ENCODE results near the gene ARID1B. TPM values are rescaled to one million over a fixed set of nuclear protein-coding genes. Genes with fewer than 3 reads are reported as not detected.
A peak's percentile ranks its signal among the peaks of the same experiment; 100 is the strongest.

Gene ARID1B
- total RNA-seq, 2 donors from 2014 or later, result 92.3 to 129 TPM

DNA sequence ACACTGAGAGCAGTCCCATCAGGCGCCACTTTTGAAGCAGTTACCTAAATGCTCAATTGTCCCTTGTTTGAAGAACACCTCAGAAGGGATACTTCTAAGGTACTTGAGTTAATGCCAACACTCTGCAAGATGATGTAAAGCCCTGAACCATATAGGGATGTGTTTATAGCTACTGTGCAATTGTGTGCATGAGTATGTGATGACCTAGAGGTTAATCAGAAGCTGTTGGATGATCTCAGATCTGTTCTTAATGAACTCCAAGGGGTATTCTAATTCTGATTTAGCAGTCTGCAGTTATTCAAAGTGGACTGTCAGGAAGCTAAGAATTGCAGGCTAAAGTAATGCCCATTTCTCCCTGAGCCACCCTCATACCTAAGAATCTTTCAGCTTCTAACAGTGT is 387.8 kb downstream of the ARID1B start:
- ATAC-seq, result no peak

GRCh38 chr6:157166784-157167183 is 389.6 kb downstream of the ARID1B start:
- H3K36me3 Mint-ChIP-seq, result no peaks in the 10 kb centered on the region
- no peaks in the 10 kb centered on the region for H3K27me3 Mint-ChIP-seq
- H3K4me1 Mint-ChIP-seq (ENCODE audit: low read depth in 2 of 2), result peaks cover 0 to under 1% of the 10 kb centered on the region in 2 donors
- no peak for ATAC-seq
- no peak overlapping the region for H3K4me3 Mint-ChIP-seq
- DNase-seq (ENCODE audit: low spot score), result no peak
- no peak overlapping the region for H3K27ac Mint-ChIP-seq
- no peaks in the 10 kb centered on the region for H3K9me3 Mint-ChIP-seq

More for the DNA sequence above, 387.8 kb downstream of the ARID1B start:
- Mint-ChIP-seq H3K27me3 (no peaks in the 10 kb centered on the region), H3K9me3 (no peaks in the 10 kb centered on the region), H3K4me1 (ENCODE audit: low read depth in 2 of 2) (peaks cover 0 to 9% of the 10 kb centered on the region in 2 donors), H3K36me3 (no peaks in the 10 kb centered on the region), H3K4me3 (no peak overlapping the region), H3K27ac (no peak overlapping the region)
- no peak for DNase-seq (ENCODE audit: low spot score)

- Mint-ChIP-seq H3K4me1 (ENCODE audit: low read depth in 2 of 2) (peaks cover 6 to 7% of the 10 kb centered on the region in 2 donors), H3K36me3 (no peaks in the 10 kb centered on the region), H3K9me3 (no peaks in the 10 kb centered on the region), H3K27me3 (no peaks in the 10 kb centered on the region), H3K4me3 (no peak overlapping the region), H3K27ac (no peak overlapping the region)
- ATAC-seq, result no peak
- DNase-seq (ENCODE audit: low spot score), result no peak
Observed at GRCh38 chr6:157167837-157168236, 390.7 kb downstream of the ARID1B start.

- ATAC-seq (no peak), DNase-seq (ENCODE audit: low spot score) (no peak)
- no peak overlapping the region for H3K4me3 Mint-ChIP-seq
- H3K27ac Mint-ChIP-seq, result no peak overlapping the region
- no peaks in the 10 kb centered on the region for H3K27me3 Mint-ChIP-seq
- H3K4me1 Mint-ChIP-seq (ENCODE audit: low read depth in 2 of 2), result peaks cover 6 to 10% of the 10 kb centered on the region in 2 donors
- H3K36me3 Mint-ChIP-seq, result no peaks in the 10 kb centered on the region
- no peaks in the 10 kb centered on the region for H3K9me3 Mint-ChIP-seq
Observed at GRCh38 chr6:157168471-157168870, 391.3 kb downstream of the ARID1B start.

- no peak for ATAC-seq
- no peaks in the 10 kb centered on the region for H3K36me3 Mint-ChIP-seq
- H3K9me3 Mint-ChIP-seq, result no peaks in the 10 kb centered on the region
- H3K4me1 Mint-ChIP-seq (ENCODE audit: low read depth in 2 of 2), result peaks cover 6 to 14% of the 10 kb centered on the region in 2 donors
- no peaks in the 10 kb centered on the region for H3K27me3 Mint-ChIP-seq
- no peak overlapping the region for H3K27ac Mint-ChIP-seq
- H3K4me3 Mint-ChIP-seq, result no peak overlapping the region
- DNase-seq (ENCODE audit: low spot score), result no peak
Observed at GRCh38 chr6:157169226-157169625, 392.0 kb downstream of the ARID1B start.

DNA sequence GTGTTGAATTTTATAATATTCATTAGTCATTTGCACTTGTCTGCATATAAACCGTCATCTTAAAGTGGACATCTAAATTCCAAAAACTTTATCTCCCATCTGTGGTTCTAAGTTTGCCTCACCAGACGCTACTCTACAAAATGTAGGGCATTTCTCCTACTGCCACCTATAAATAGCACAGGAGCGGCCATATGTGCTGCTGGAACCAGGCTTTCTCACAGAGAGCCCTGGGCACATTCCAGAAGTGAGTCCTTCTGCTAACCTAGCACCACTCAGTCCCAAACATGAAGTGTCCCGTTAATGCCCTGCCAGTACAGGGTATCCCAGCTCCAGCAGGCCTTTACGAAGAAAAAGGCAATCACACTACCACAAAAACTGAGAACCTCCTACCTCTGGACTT is 392.5 kb downstream of the ARID1B start:
- Mint-ChIP-seq H3K36me3 (no peaks in the 10 kb centered on the region), H3K9me3 (no peaks in the 10 kb centered on the region), H3K4me1 (ENCODE audit: low read depth in 2 of 2) (peaks cover 6 to 16% of the 10 kb centered on the region in 2 donors), H3K27ac (no peak overlapping the region), H3K4me3 (no peak overlapping the region), H3K27me3 (no peaks in the 10 kb centered on the region)
- ATAC-seq (no peak), DNase-seq (ENCODE audit: low spot score) (no peak)

- Mint-ChIP-seq H3K4me1 (ENCODE audit: low read depth in 2 of 2) (peaks cover 6 to 16% of the 10 kb centered on the region in 2 donors), H3K4me3 (no peak overlapping the region), H3K27me3 (no peaks in the 10 kb centered on the region), H3K9me3 (no peaks in the 10 kb centered on the region), H3K36me3 (no peaks in the 10 kb centered on the region), H3K27ac (no peak overlapping the region)
- DNase-seq (ENCODE audit: low spot score), result no peak
- ATAC-seq, result no peak
Observed at GRCh38 chr6:157170535-157170934, 393.4 kb downstream of the ARID1B start.

GRCh38 chr6:157171801-157172200 is 394.6 kb downstream of the ARID1B start:
- Mint-ChIP-seq H3K4me3 (no peak overlapping the region), H3K4me1 (ENCODE audit: low read depth in 2 of 2) (peaks cover 6 to 16% of the 10 kb centered on the region in 2 donors), H3K36me3 (no peaks in the 10 kb centered on the region), H3K27me3 (no peaks in the 10 kb centered on the region), H3K9me3 (no peaks in the 10 kb centered on the region), H3K27ac (peak overlapping the region in 1 of 2 donors; percentile 15)
- DNase-seq (ENCODE audit: low spot score) (no peak), ATAC-seq (no peak)

- H3K4me3 Mint-ChIP-seq, result no peak overlapping the region
- no peaks in the 10 kb centered on the region for H3K9me3 Mint-ChIP-seq
- H3K27ac Mint-ChIP-seq, result peak overlapping the region in 1 of 2 donors; percentile 15
- ATAC-seq, result no peak
- no peaks in the 10 kb centered on the region for H3K36me3 Mint-ChIP-seq
- H3K27me3 Mint-ChIP-seq, result no peaks in the 10 kb centered on the region
- DNase-seq (ENCODE audit: low spot score), result no peak
- peaks cover 6 to 16% of the 10 kb centered on the region in 2 donors for H3K4me1 Mint-ChIP-seq (ENCODE audit: low read depth in 2 of 2)
Observed at GRCh38 chr6:157172231-157172701, 395.1 kb downstream of the ARID1B start.

DNA sequence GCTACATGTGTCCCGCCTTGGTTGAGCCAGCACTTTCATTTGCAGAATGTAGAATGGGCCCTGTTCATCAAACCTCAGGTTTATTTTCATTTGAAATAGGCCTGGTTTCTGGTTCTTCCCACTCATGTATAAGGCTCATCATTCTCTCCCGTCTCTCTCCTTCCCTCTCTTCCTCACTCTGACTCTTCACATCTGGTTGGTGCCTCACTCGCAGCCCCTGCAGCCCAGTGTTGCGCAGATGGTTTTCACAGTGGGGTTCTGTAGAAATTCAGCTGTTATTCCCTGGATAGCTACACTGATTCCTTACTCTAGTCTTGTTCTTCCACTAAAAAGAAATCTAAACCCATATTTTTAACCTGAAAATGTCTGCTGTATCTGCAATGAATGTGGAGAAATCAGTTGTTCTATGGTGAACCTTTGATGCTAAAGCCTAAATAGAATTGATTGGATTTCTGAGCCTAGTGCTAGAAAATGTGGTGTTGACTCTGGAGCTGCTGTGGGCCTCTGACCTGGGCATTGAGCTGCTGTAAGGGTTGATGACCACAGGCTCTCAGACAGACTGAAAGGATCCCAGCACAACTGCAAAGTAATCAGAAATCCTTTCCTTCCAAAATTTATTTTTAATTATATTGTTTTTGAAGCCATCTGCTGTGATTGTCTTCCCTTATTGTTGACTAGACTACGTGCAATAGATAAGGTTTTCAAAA is 395.8 kb downstream of the ARID1B start:
- H3K9me3 Mint-ChIP-seq, result no peaks in the 10 kb centered on the region
- no peaks in the 10 kb centered on the region for H3K36me3 Mint-ChIP-seq
- no peak overlapping the region for H3K4me3 Mint-ChIP-seq
- H3K4me1 Mint-ChIP-seq (ENCODE audit: low read depth in 2 of 2), result peaks cover 6 to 16% of the 10 kb centered on the region in 2 donors
- no peaks in the 10 kb centered on the region for H3K27me3 Mint-ChIP-seq
- DNase-seq (ENCODE audit: low spot score) (no peak), ATAC-seq (no peak)
- no peak overlapping the region for H3K27ac Mint-ChIP-seq

DNA sequence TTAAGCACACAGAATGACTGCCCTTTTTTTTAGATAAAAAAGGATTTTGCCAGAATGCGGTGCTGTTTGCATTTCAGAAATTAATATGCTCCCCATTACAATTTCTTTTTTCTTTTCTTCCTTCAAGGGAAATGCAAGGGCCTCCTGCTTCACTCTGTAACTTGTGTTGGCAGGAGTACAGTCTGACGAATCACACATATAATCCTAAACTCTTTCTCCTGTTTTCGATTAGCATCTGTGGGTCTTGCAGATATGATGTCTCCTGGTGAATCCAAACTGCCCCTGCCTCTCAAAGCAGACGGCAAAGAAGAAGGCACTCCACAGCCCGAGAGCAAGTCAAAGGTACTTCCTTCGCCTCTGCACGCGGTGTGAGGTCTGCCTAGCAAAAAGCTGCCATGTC is 396.6 kb downstream of the ARID1B start:
- ATAC-seq (no peak), DNase-seq (ENCODE audit: low spot score) (no peak)
- no peak overlapping the region for H3K27ac Mint-ChIP-seq
- no peaks in the 10 kb centered on the region for H3K27me3 Mint-ChIP-seq
- no peak overlapping the region for H3K4me3 Mint-ChIP-seq
- no peaks in the 10 kb centered on the region for H3K36me3 Mint-ChIP-seq
- peaks cover 6 to 16% of the 10 kb centered on the region in 2 donors for H3K4me1 Mint-ChIP-seq (ENCODE audit: low read depth in 2 of 2)
- H3K9me3 Mint-ChIP-seq, result no peaks in the 10 kb centered on the region

GRCh38 chr6:157174731-157175130 is 397.6 kb downstream of the ARID1B start:
- H3K4me1 Mint-ChIP-seq (ENCODE audit: low read depth in 2 of 2), result peaks cover 6 to 16% of the 10 kb centered on the region in 2 donors
- H3K9me3 Mint-ChIP-seq, result no peaks in the 10 kb centered on the region
- ATAC-seq, result no peak

DNA sequence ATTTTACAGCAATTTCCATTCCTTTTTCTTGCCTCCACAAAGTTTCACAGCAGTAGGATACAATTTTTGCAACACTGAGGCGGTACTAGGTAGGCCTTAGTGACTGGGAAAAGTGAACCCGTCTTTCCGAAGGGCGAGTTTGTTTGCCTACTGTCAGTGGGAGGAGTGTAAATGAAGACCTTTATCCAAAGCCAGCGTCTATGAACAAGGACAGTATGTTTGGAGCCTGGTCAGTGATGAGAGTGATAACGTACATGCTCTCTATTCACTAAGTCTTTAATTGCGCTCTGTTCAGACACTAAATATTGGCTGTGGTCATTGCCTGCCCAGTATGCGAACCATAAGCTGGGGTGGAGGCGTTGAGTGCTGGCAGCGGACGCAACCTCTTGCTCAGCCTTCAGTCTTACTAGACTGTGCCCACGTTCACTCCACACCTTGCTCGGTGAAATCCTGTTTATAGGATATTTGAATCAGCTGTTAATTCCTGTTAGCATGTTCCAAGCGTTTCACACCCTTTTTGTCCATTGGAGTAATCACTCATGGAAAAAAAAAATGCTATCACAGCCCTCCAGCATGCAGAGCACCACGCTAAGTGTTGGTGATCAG is 400.7 kb downstream of the ARID1B start:
- Mint-ChIP-seq H3K27me3 (no peaks in the 10 kb centered on the region), H3K9me3 (no peaks in the 10 kb centered on the region), H3K36me3 (no peaks in the 10 kb centered on the region), H3K27ac (no peak overlapping the region), H3K4me1 (ENCODE audit: low read depth in 2 of 2) (peaks cover 4 to 11% of the 10 kb centered on the region in 2 donors), H3K4me3 (no peak overlapping the region)
- no peak for DNase-seq (ENCODE audit: low spot score)
- ATAC-seq, result no peak

More at GRCh38 chr6:157174731-157175130, 397.6 kb downstream of the ARID1B start:
- Mint-ChIP-seq H3K4me3 (no peak overlapping the region), H3K36me3 (no peaks in the 10 kb centered on the region), H3K27ac (no peak overlapping the region), H3K27me3 (no peaks in the 10 kb centered on the region)
- DNase-seq (ENCODE audit: low spot score), result no peak

DNA sequence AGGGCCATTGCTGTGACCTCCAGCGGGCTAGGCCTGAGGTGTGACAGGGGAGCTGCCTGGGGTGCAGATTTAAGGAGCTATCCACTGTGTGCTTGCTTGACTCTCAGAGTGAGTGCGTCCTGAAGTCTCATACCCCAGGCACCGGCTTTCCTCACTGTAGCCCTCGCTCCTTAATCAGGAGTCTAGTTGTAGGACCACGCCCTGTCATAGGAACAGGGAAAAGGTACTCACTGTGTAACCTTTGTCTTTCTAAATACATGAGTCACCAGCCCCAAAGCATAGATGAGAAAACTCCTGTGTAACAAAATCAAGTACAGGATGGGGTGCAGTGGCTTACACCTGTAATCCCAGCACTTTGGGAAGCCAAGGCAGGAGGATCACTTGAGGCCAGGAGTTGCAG is 404.5 kb downstream of the ARID1B start:
- Mint-ChIP-seq H3K27me3 (no peaks in the 10 kb centered on the region), H3K4me3 (no peak overlapping the region), H3K36me3 (no peaks in the 10 kb centered on the region), H3K9me3 (no peaks in the 10 kb centered on the region), H3K27ac (no peak overlapping the region), H3K4me1 (ENCODE audit: low read depth in 2 of 2) (peaks cover 11 to 14% of the 10 kb centered on the region in 2 donors)
- DNase-seq (ENCODE audit: low spot score) (no peak), ATAC-seq (no peak)

All from natural killer cell treated with Interleukin-12 subunit alpha and Interleukin-12 subunit beta and Interleukin-15 and Interleukin-18, amount 100 ng/mL, for 72 hours (primary cell).